Stimulated activated CD4-positive, alpha-beta T cell treated with anti-CD3 and anti-CD28 coated beads, Interleukin-2, amount 100 ng/mL, for 4 hours (primary cell): Measurements from ENCODE around the gene HES2.
"Not testable (repeated sequence)": the region's sequence is repeated elsewhere in the genome, so short reads cannot be mapped to it uniquely, and the experiment has no call there.

Experiments used
- DNase-seq: peaks from one replicate; pipeline ENCODE4 v3.0.0-alpha.2; 2020; ENCODE audit warnings: low read depth

HES2 gene

GRCh38 chr1:6417961-6418667, 1.6 kb downstream of the HES2 start:
- no peak for DNase-seq

- DNase-seq = no peak
Measured at GRCh38 chr1:6416906-6417305, 2.8 kb downstream of the HES2 start.

- no peak for DNase-seq
Measured at GRCh38 chr1:6416295-6416656, 3.4 kb downstream of the HES2 start.

GRCh38 chr1:6414881-6415626, 4.7 kb downstream of the HES2 start:
- no peak for DNase-seq

- peak; percentile 26 for DNase-seq
Measured at GRCh38 chr1:6414443-6414844, 5.3 kb downstream of the HES2 start.

- DNase-seq = no peak
Measured at GRCh38 chr1:6412896-6413295, 6.8 kb downstream of the HES2 start.

GRCh38 chr1:6410248-6410893, 9.3 kb downstream of the HES2 start:
- DNase-seq = no peak

GRCh38 chr1:6409733-6410132, 10.0 kb downstream of the HES2 start:
- DNase-seq = no peak

GRCh38 chr1:6409053-6409452, 10.7 kb downstream of the HES2 start:
- no peak for DNase-seq

- no peak for DNase-seq
Measured at GRCh38 chr1:6408023-6408422, 11.7 kb downstream of the HES2 start.

- DNase-seq = no peak
Measured at GRCh38 chr1:6401673-6402072, 18.0 kb downstream of the HES2 start.

GRCh38 chr1:6399294-6399693, 20.4 kb downstream of the HES2 start:
- DNase-seq = no peak

GRCh38 chr1:6397844-6398441, 21.8 kb downstream of the HES2 start:
- no peak for DNase-seq

- no peak for DNase-seq
Measured at GRCh38 chr1:6396998-6397397, 22.7 kb downstream of the HES2 start.

- DNase-seq = not testable (repeated sequence)
Measured at GRCh38 chr1:6395781-6396244, 23.9 kb downstream of the HES2 start.

GRCh38 chr1:6395130-6395529, 24.6 kb downstream of the HES2 start:
- DNase-seq = not testable (repeated sequence)

GRCh38 chr1:6393400-6394187, 26.1 kb downstream of the HES2 start, which contains the start of gene ACOT7:
Gene ACOT7, minus strand, starts transcription at chr1:6393767. Its CDS starts 368 bp downstream, at chr1:6393399.
- peak; percentile 89 for DNase-seq

GRCh38 chr1:6392809-6393399, 26.8 kb downstream of the HES2 start:
- no peak for DNase-seq

- DNase-seq = no peak
Measured at GRCh38 chr1:6391951-6392808, 27.5 kb downstream of the HES2 start.

- no peak for DNase-seq
Measured at GRCh38 chr1:6389971-6390370, 29.7 kb downstream of the HES2 start.
